Natural killer cell (primary cell): ENCODE data around the gene NUFIP1. TPM values are rescaled to one million over a fixed set of nuclear protein-coding genes. Genes with fewer than 3 reads are reported as not detected.

Source experiments
- ATAC-seq, 3 donors: fragments of 150-1000 bp in 2 of 3; fragments of 200-7000 bp in 1 of 3; cut with Tn5 transposase; 1 replicate in 1 of 3; 2 replicates in 2 of 3; pipeline ENCODE4 v1.10.0; 2021; ENCODE audit warnings: mild to moderate bottlenecking in 2 of 3, moderate library complexity in 2 of 3
- DNase-seq, 2 donors: peaks; one replicate each; pipeline versions ENCODE4 v3.0.0 to v3.0.0-alpha.2; 2013 to 2021; ENCODE audit warnings: mixed read lengths in 1 of 2
- H3K27ac ChIP-seq: one replicate; pipeline ENCODE4 v1.5.1; 2013; ENCODE audit warnings: mild to moderate bottlenecking, low read length
- H3K27me3 ChIP-seq: one replicate; pipeline ENCODE4 v1.6.1; 2013; ENCODE audit warnings: low read length; ENCODE audit not compliant: control insufficient read depth, insufficient read depth
- H3K36me3 ChIP-seq: one replicate; pipeline ENCODE4 v1.6.1; 2013; ENCODE audit warnings: low read length; ENCODE audit not compliant: control insufficient read depth, insufficient read depth
- H3K4me1 ChIP-seq: one replicate; pipeline ENCODE4 v1.6.1; 2013; ENCODE audit warnings: low read length; ENCODE audit not compliant: control insufficient read depth, insufficient read depth
- H3K4me3 ChIP-seq: one replicate; pipeline ENCODE4 v1.5.1; 2013; ENCODE audit warnings: low read length
- H3K9me3 ChIP-seq: one replicate; pipeline ENCODE4 v1.6.1; 2013; ENCODE audit warnings: low read length; ENCODE audit not compliant: control insufficient read depth, insufficient read depth
- H3K27ac Mint-ChIP-seq, 2 donors: one replicate each; pipeline ENCODE4 v1.8.0; 2022; ENCODE audit warnings: mild to moderate bottlenecking in 2 of 2, mixed read lengths in 2 of 2, moderate library complexity in 1 of 2
- H3K27me3 Mint-ChIP-seq, 2 donors: one replicate each; pipeline ENCODE4 v1.8.0; 2022; ENCODE audit warnings: low read depth in 2 of 2, mixed read lengths in 2 of 2
- H3K36me3 Mint-ChIP-seq: one replicate; pipeline ENCODE4 v1.8.0; 2022; ENCODE audit warnings: mixed read lengths
- H3K4me1 Mint-ChIP-seq, 2 donors: one replicate each; pipeline ENCODE4 v1.8.0; 2022; ENCODE audit warnings: mixed read lengths in 2 of 2
- H3K4me3 Mint-ChIP-seq: one replicate; pipeline ENCODE4 v1.8.0; 2022; ENCODE audit warnings: mild to moderate bottlenecking, moderate library complexity, mixed read lengths
- H3K9me3 Mint-ChIP-seq, 2 donors: one replicate each; pipeline ENCODE4 v1.8.0; 2022; ENCODE audit warnings: mixed read lengths in 2 of 2
- CTCF ChIP-seq: fragments of 200-600 bp; IDR thresholded peaks from one replicate; pipeline ENCODE4 v1.8.0; 2022; ENCODE audit warnings: antibody characterized with exemption
- WGBS: methylation state at CpG from one replicate; pipeline ENCODE4 v1.1.7; 2013; ENCODE audit warnings: missing lambda C conversion rate; ENCODE audit not compliant: insufficient coverage; 5-methylcytosine and 5-hydroxymethylcytosine counted together
- intact Hi-C: fragments of 100-400 bp; cut with micrococcal nuclease; formaldehyde crosslinking; loops from one replicate; pipeline ENCODE4 v1.14.2; 2022
- total RNA-seq, 4 donors: library from RNA; stranded (reverse); fragments of 120-200 nt in 1 of 4; gene quantifications; one replicate each; pipeline versions ENCODE4 v1.2.3 to v1.2.4, GENCODE V29; 2013 to 2022

NUFIP1 gene
- total RNA-seq, 3 donors from 2014 or later (not counting 1 experiment from before 2014, with no cell fraction given): 4.1 to 6.2 (median 4.4) TPM

- no peak overlapping the region for H3K27ac Mint-ChIP-seq
- no peak overlapping the region for H3K27ac ChIP-seq
- intact Hi-C loops: no loop called here
- H3K9me3 Mint-ChIP-seq: no peaks in the 10 kb centered on the region
- no peaks in the 10 kb centered on the region for H3K9me3 ChIP-seq
- H3K4me3 ChIP-seq: no peak overlapping the region
- H3K36me3 Mint-ChIP-seq: peaks cover 29% of the 10 kb centered on the region
- no peaks in the 10 kb centered on the region for H3K27me3 Mint-ChIP-seq
- DNase-seq: no peak
- no peaks in the 10 kb centered on the region for H3K4me1 ChIP-seq
- no peaks in the 10 kb centered on the region for H3K27me3 ChIP-seq
- no peak for ATAC-seq
- no peaks in the 10 kb centered on the region for H3K4me1 Mint-ChIP-seq
- WGBS: 89% methylated on average over 2 of the region's 3 CpGs
- no peak for TF ChIP-seq CTCF
- no peak overlapping the region for H3K4me3 Mint-ChIP-seq
- peaks cover 23% of the 10 kb centered on the region for H3K36me3 ChIP-seq
These were observed 20.8 kb downstream of the NUFIP1 start for GRCh38 chr13:44968434-44968815.

GRCh38 chr13:44967704-44968433, 21.4 kb downstream of the NUFIP1 start:
- 97% methylated on average over 3 of the region's 3 CpGs for WGBS
- intact Hi-C loops: no loop called here
- no peak overlapping the region for H3K4me3 Mint-ChIP-seq
- H3K36me3 ChIP-seq: peaks cover 27% of the 10 kb centered on the region
- no peak for TF ChIP-seq CTCF
- H3K4me1 Mint-ChIP-seq: no peaks in the 10 kb centered on the region
- no peak overlapping the region for H3K27ac ChIP-seq
- H3K27me3 ChIP-seq: no peaks in the 10 kb centered on the region
- H3K9me3 ChIP-seq: no peaks in the 10 kb centered on the region
- peaks cover 0 to 1% of the 10 kb centered on the region in 2 donors for H3K9me3 Mint-ChIP-seq
- H3K36me3 Mint-ChIP-seq: peaks cover 33% of the 10 kb centered on the region
- H3K4me1 ChIP-seq: no peaks in the 10 kb centered on the region
- no peak overlapping the region for H3K27ac Mint-ChIP-seq
- DNase-seq (no peak), ATAC-seq (no peak)
- H3K4me3 ChIP-seq: no peak overlapping the region
- no peaks in the 10 kb centered on the region for H3K27me3 Mint-ChIP-seq

- Mint-ChIP-seq H3K4me1 (no peaks in the 10 kb centered on the region), H3K4me3 (no peak overlapping the region), H3K9me3 (peaks cover 2 to 14% of the 10 kb centered on the region in 2 donors), H3K27me3 (no peaks in the 10 kb centered on the region), H3K27ac (no peak overlapping the region), H3K36me3 (peaks cover 40% of the 10 kb centered on the region)
- Histone ChIP-seq H3K27me3 (no peaks in the 10 kb centered on the region), H3K4me1 (no peaks in the 10 kb centered on the region), H3K27ac (no peak overlapping the region), H3K4me3 (no peak overlapping the region), H3K36me3 (peaks cover 40% of the 10 kb centered on the region), H3K9me3 (peaks cover 5% of the 10 kb centered on the region)
- DNase-seq (no peak), ATAC-seq (no peak)
- whole genome bisulfite sequencing: no CpG with 5 or more reads among the region's 2 CpGs
- no peak for TF ChIP-seq CTCF
- intact Hi-C loops: no loop called here
These were observed 27.3 kb downstream of the NUFIP1 start for GRCh38 chr13:44961997-44962396.

- DNase-seq (no peak), ATAC-seq (no peak)
- H3K27me3 ChIP-seq: no peaks in the 10 kb centered on the region
- H3K9me3 ChIP-seq: no peaks in the 10 kb centered on the region
- H3K27ac ChIP-seq: no peak overlapping the region
- H3K4me3 ChIP-seq: no peak overlapping the region
- intact Hi-C loops: no loop called here
- H3K36me3 ChIP-seq: peaks cover 5% of the 10 kb centered on the region
- H3K36me3 Mint-ChIP-seq: no peaks in the 10 kb centered on the region
- no peaks in the 10 kb centered on the region for H3K4me1 ChIP-seq
- no peaks in the 10 kb centered on the region for H3K9me3 Mint-ChIP-seq
- no peaks in the 10 kb centered on the region for H3K4me1 Mint-ChIP-seq
- 98% methylated on average over 3 of the region's 3 CpGs for WGBS
- no peak overlapping the region for H3K4me3 Mint-ChIP-seq
- H3K27me3 Mint-ChIP-seq: no peaks in the 10 kb centered on the region
- no peak for TF ChIP-seq CTCF
- H3K27ac Mint-ChIP-seq: no peak overlapping the region
These were observed 33.9 kb downstream of the NUFIP1 start for GRCh38 chr13:44955406-44955805.
